HCEC 1CT (cell line): ENCODE results near the gene GNPDA1.
A peak's percentile ranks its signal among the peaks of the same experiment; 100 is the strongest.

ENCODE experiments used
- DNase-seq: peaks from one replicate; pipeline ENCODE4 v3.0.0-alpha.2; 2017

GNPDA1 gene

DNA sequence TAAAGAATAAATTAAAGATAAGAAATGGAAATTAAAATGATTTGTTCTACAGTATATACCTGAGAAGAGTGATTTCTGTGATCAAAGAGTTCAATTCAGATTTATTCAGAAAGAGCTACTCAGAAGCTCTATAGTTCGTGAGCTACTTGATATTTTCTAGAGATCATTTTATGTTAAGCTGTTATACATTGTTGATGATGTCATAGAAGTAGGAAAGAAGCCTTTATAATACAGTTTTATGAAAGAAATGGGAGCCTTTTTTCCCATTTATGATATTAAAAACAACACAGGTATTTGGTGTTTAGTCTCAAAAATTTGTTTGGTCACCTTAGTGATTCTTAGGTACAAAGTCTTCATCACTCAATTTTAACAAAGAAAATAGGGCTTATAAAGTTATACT is 23.1 kb downstream of the GNPDA1 start:
- DNase-seq: no peak

DNA sequence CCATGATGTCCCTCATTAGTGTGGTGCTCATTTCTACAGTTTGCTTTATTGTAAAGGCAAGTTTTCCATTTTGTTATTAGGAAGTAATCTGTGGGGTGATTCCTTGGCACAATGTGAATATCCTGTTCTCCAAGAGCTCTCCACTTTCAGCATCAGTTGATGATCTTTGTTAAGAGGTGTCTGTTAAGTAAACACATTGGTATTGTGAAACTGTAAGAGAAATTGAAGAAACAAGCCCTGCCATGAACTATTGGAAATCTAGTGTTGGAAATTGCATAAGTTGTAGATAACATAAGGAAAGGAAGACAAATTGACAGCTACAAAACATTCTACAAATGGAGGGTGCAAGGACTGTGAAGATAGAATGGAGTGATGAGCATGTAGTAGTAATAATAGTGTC is 26.8 kb downstream of the GNPDA1 start:
- no peak for DNase-seq

DNA sequence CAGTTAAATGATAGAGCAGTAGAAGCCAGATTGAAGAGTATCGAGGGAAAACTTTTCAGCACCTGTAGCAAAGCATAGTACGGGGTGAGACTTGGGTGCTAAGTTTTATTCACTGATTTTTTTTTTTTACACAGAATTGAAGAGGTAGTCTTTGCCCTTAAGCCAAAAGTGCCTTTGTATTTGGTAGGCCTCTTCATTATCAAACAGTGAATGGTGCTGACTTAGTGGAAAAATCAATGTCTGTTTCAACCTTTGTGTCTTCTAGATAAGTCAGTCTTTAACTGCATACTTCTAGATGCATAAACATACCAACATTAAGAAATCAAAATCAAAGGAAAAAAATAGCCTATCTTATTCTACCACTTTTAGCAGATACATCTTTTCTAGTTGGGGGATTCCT is 30.2 kb downstream of the GNPDA1 start:
- DNase-seq: no peak

DNA sequence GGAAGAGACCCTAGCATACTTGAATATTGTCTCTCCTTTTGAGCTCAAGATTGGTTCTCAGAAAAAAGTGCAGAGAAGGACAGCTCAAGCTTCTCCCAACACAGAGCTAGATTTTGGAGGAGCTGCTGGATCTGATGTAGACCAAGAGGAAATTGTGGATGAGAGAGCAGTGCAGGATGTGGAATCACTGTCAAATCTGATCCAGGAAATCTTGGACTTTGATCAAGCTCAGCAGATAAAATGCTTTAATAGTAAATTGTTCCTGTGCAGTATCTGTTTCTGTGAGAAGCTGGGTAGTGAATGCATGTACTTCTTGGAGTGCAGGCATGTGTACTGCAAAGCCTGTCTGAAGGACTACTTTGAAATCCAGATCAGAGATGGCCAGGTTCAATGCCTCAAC is 34.4 kb downstream of the GNPDA1 start:
- no peak for DNase-seq

DNA sequence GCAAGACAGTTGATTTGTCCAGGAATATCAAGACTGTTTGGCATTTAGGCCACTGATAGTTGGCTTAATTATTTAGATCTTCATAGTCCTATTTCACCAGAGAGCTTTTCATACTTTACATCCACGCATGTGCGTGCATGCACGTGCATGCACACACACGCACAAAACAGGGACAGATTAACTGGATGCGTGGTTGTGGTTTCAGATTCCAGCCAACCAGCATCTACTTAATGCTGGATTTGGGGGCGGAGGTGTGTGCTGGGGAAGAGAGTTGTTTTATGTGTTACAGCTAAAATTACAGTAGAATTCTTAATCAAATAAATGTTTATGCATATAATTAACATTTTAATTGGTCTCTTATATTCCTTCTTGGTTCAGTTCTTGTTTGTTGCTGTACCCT is 36.7 kb downstream of the GNPDA1 start:
- no peak for DNase-seq

DNA sequence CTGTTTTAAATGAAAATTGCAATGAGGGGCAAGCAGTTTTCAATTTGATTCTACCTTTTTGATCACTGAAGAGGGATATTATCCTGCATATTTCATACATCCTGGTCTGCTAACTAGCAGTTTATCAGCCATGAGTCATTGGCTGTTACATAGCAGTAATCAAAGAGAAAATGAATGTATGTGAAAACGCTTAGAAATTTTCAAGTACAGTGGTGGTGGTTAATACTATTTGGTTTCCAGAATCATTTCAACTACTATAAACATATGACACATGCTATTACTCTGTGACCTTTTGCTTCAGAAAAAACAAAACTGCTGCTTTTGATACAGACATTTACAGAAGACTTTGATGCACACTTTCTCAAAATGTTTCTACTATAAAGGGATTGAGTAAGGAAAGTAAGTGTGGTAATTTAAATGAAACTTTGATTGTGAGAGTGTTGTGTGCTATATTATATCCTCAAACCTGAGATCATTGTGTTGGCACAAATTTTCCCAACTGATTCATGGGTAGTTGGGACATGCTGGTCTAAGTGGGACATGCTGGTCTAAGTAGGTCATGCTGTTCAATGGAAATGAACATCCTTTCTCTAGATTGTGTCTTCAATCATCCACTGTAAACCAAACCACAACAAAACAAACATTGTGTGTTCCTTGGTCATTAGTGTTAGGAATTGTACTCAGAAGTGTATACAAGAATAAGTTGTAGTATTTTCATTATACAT is 38.8 kb downstream of the GNPDA1 start:
- DNase-seq: peak; percentile 81

DNA sequence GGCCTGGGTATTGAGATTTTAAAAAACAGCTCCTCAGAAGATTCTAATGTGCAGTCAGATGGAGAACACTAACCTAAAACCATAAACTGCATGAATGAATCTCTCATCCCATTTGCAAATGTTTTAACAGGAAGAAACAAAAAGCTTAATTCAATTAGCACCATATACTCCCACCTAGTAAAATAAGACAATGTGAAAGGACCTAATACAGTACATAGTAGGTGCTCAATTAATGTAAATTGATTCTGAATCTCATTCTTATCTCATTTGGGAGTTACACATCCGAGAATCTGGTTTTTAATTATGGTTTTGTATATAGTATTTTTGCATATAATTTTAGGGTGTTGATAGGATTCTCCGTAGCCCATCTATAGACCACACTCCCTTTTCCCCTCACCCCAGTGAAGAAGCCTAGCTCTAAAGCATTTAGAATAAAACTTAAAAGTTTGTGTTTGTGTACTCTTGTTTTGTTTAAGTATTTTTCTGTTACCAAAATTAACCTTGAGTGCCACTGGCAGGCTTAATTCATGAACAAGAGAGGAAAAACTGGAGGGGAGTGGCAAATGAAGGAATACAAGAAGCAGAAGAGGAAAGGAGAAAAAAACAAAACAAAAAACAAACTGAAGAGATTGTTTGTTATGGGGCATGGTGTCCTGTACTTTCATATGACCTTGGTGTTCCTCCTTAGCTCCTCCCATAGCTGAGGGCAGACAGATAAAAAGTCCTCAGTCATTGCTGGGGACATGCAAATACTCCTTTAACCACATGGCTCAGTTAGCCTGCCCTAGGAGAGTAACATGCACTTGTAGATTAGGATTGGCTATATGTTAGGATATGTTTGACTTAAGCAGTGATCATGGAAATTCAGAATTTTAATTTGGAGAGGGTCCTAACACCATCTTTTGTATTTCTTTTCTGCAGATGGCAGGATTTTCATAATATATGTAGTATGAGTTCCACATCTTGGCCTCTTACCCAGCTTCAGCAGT is 42.8 kb downstream of the GNPDA1 start:
- peak; percentile 25 for DNase-seq

DNA sequence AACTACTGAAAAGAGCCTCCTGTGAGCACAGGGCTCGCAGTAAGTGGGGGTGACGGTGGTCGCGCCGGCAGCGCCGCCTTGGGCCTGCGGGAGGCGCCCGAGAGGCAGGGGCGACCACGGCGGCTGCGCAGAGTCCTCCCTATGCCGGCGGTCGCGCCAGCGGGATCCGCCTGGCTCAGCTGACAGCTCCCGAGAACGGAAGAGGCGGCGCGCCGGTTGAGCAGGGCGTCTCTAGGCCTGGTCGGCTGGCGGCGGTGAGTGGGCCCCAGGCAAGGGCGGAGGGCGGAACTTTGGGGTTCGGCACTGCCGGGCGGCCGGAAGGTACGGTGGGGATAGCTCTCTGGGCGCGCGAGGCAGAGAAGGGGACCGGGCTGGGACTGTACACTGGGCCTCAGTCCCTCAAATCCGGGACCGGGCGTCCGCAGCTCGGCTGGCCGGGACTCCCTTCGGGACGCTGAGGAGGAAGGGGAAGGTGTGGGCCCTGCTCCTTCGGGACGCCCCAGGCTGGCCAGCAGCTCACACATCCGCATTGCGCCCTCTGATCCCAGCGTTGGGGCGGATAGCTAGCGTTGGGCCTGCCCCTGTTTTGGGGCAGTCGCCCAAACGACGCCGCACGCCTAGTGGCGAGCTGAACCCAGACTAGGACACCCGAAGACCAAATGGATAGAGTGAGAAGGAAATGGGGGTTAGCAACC is 43.8 kb downstream of the GNPDA1 start, which contains the start of gene RNF14:
RNF14 (plus strand) TSS at position 192 of the 695 bp plus-strand sequence. CDS start 4,484 bp downstream, outside the sequence.
- DNase-seq: peak; percentile 95

DNA sequence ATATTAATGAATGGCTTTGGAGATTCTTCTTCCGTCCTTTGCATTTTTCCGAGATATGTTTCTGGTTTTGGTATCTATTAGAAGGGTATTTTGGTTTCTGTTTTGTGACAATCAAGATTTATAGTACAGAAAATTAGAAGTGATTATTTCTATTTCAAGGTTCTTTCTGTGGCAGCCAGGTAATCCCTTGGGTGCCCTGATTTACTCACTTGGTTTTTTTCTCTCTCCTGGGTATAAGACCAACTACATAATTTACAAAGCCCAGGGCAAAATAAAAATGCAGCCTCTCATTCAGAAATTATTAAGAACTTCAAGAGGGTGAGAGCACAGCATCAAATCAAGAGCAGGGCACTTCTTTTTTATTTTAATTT is 45.9 kb downstream of the GNPDA1 start:
- no peak for DNase-seq

DNA sequence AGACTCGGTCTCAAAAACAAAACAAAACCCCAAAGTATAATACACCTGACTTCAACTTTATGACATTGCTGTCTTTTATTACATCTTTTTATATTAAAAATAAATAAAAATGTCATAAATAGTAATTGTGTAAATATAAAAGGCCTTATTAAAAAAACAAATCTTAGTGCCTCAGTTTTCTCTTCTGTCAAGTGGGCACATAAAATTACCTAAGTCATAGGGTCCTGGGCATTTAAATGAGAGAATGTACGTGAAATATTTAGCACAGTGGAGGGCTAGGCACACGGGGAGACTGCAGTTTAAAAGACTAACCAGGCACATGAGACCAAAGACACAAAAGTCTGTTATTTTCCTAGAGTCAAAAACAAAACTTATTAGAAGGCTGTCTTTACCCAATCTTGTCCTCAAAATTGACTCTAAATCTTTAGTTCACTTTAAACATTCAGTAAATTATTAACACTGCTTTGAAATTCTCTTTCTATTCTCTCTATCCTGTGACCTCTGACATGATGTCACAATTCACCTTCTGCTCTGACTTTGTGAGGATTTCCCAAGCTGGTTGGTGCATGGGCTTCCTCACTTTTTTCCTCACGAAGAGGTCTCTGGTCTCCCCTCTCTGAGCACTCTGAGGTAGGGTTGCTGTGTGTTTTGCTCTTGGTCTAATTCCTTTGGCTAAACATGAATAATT is 46.4 kb downstream of the GNPDA1 start:
- DNase-seq: no peak

DNA sequence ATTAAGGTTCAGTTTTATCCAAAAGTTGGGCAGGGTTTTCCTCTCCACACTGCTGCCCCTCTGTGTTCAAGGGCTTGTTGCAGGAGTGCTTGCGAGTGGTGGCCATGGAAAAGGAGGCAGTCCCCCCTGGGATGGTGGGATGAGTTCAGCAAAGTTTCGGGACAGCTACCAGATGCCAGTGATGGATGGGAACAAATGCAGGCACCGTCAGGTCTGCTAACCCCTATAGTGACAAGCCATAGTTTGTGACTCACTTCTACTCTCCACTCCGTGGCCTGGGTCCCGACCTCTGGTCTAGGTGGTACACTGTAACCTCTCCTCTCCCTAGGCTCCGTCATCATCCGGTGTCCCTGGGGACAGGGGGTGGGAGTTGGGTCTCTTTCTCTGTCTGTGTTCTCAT is 47.8 kb downstream of the GNPDA1 start:
- no peak for DNase-seq

DNA sequence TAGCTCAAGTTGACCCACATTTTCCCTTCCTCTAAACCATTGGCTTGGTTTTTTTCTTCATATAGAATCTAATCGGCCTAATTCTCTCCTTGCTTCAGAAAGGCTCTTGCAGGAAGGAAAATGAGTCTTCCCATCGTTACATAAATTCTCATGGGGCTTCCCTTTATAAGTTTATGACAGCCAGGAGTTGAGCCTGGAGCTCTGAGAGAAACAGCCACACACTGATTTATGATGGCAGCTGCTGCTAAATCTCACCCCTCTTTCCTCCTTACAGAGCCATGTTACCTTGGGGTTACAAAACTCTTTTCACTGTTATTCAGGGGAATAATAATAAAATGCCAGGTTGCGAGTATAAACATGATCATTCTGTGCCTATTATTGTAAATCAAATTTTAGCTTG is 49.1 kb downstream of the GNPDA1 start:
- no peak for DNase-seq

DNA sequence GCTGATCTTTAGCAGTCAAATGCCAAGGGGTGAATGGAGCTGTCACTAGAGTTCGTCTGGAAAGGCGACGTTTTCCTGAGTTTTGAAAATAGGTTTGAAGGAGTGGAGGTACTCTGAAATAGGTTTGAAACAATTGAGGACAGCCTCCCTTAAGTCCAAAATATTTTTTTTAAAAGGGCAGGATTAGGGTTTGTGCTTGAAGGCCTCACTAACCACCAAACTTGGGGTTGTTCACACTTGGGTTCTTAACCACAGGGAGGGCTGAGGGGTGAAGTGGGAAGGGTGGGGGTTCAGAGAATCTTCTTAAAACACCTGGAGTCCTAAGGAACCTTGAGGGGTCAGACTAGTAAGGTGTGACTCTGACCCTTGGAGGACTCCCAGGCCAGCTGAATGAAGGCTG is 51.4 kb downstream of the GNPDA1 start:
- DNase-seq: no peak

DNA sequence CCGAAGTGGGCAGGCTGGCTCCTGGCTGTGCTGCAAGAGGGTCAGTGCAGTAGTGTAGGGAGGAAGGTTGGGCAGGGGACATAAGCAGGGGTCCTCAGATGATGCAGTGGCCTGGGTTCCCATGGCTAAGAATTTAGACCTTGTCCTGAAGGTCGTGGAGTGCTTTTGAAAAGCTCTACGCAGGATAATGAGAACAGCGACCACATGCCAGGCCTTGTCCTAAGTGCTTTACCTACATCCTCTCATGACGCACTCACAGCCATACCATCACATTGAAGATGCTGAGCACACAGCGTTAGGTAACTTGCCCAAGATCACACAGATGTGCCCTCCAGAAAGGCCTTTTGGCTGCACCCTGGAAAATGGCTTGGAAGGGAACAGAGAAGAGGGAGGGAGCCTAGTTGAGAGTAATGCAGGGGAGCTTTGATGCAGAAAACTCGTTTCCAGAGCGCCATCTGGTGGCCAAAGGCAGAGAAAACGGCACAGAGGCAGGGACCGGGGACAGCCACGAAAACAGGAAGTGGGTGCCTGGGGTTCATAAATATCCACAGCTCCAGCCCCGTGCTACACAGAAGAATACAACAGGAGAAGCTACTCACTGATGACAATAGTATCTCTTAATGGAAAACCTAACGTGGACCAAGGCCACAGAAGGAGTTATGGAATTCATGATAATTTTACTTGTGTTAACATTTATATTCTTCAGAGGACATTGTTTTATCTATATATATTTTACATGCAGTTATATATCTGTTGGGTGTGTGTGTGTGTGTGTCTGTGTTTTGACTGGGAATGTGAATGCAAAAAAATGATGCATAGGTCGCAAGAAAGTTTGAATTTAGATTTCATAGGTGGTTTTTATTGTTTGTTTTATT is 52.1 kb downstream of the GNPDA1 start:
- peak; percentile 75 for DNase-seq

DNA sequence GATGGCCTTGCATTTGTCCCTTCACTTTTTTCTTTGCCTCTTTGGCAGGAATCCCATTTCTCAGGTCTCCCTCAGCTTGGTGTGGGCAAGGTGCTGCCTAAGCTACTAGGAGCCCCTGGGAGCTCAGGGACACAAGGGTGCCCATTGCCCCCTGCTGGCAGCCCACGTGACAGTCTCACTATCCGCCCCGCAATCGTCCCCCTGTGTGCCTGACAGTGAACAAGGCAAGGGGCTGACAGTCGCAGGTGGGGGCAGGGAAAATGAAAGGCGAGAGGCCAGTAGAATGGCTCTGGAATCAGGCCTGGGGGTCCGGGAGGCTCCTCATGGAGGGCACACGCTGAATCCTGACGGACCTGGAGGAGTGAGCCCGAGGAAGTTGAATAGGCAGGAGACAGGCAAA is 52.8 kb downstream of the GNPDA1 start:
- DNase-seq: no peak

DNA sequence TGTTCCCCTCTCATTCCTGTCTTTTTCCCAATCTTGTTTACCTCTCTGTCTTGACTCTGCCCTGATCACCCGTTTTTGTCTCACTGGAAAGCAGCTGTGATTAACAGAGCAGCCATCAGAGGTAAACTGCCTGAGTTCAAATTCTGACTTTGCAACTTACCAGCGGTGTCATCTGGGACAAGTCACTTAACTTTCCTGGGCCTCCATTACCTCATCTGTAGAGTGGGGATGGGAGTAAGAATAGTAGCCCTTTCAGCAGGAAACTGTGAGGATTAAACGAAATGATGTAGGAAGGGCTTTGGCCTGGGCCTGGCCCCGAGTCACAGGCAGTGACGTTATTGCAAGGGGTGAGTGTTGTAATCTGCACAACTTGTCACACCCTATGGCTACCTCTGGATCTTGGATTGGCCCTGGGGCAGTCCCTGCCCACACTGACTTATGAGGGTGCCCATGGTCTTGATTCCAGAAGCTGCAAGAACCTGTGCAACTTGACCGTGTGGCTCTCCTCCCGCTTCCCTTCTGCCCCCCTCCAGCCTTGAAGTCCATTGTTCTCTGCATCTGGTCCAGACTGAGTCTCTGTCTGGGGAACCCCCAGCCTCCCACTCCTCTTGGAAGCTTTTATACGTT is 54.2 kb downstream of the GNPDA1 start:
- peak; percentile 9 for DNase-seq

DNA sequence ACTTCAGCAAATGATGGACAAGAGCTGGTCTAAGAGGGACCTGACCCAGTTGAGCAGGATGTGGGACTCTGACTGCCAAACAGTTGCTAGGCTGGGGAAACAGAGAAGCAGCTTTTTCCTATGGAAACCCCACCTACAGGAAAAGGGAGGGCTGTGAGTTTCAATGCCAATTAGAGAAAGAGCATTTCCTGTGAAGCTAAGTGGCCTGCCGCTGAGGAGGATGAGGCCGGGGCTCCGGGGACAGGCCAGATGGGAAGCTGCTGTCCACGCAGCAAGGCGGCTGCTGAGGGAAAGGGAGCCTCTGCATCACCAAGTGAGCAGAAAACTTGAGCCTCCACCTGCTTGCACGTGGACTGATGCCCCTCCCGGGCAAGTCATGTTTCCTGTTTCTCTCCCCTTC is 54.7 kb downstream of the GNPDA1 start, which contains the start of gene PCDH12:
PCDH12 (minus strand) TSS at position 90 of the 400 bp plus-strand sequence. CDS start 351 bp downstream, outside the sequence.
- no peak for DNase-seq

DNA sequence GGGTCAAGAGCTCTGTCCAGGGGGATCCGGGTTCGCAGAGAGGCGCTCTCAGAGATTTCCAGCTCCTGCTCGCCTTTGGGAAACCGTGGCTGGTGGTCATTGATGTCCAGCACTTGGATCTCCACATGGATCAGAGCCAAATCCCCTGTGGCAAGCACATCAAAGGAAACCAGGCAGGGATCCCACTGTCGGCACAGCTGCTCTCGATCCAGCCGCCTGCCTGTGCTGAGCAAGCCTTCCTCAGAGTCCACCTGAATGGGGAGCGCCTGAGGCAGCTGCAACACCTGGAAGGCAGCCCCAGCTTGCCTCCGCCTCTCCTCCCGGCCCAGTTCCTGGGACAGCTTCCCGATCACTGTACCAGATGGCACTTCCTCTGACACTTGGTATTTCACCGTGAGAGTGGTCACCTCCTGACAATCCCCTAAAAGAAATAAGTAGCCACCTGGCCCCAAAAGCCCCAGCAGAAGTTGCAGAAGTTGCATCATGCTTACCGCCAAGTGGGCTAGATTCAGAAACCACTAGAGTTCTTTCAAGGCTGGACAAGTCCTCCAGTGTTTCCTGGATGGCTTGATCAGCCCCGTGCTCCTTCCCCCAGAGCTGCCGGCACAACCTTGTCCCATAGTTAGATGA is 55.3 kb downstream of the GNPDA1 start:
- DNase-seq: no peak

DNA sequence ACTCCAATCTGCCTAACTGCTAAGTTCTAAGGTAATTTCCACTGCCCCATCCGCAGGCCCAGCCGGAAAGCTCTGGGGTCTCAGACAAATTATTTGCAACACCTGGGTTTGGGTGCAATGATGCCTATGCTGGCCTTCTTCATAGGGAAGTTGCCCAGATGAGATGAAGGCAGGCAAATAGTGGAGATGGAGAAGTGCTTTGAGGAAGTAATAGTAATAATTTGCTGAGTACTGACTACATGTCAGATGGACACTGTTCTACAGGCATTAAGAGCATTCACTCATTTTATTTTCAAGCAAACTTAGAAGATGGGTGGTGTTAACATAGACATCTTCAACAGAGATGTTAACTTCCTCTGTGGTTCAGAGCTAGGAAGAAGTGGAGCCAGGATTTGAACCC is 58.6 kb downstream of the GNPDA1 start:
- no peak for DNase-seq

DNA sequence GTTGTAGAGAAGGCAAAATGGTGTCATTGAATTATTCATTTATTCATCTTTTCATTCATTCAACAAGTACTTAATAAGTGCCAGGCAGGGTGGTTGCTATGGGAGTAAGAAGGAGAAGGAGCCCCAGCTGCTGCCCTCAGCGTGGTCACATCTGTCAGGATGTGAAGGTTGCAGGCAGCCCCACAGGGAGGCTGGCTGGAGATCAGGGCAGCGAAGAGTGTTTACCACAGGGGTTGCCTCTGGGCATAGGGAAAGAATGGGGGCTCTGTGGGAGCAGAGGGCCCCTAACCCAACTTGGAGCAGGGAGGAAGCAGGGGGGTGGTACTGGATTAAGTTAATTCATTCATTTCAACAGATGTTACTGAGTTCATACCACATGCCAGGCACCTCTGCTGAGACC is 60.8 kb downstream of the GNPDA1 start:
- no peak for DNase-seq

DNA sequence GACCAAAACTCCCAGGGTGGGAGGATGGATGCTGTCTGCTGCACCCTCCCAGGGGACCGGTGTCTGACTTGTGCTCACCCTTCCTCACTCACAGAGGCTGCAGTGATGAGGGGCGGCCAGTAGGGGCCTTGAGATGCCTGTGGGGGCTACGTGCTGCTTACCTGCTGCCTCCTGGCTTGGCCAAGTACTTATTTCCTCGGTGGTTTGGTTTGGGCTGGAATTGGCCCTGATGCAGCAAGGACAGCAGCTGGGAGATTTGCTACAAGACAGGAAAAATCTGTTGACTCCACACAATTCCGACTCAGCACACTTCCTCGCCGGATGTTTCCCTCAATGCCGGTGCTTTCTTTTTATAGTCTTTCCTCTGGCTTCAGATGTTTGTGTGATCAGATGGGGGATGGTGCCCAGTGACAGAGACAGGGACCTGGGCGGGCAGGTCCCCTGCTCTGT is 61.5 kb downstream of the GNPDA1 start:
- no peak for DNase-seq
